ENCODE data around the gene HACD2. TPM values are rescaled to one million over a fixed set of nuclear protein-coding genes. Genes with fewer than 3 reads are reported as not detected.

The HACD2 gene
- total and polyA plus RNA-seq, 7 donors = 3.7 to 7.9 (median 5.7) TPM

DNA sequence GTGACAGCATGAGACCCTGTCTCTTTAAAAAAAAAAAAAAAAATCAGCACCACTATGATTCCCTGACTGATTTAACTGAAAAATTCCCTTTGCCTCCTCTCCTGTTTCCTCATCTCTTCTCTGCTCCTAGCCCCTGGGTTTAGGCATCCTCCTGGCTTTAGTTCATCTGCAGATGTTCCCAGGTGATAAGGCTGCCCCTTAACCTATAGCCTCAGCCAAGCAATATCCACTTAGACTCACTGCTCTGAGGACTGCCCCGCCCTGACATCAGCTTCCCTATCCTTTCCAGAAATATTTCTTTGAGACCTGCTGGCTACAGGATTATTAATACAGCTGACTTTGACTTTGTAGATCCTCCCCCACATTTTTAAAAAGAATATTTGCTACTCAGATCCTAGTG lies 39.4 kb upstream of the HACD2 start:
- Histone ChIP-seq H3K27me3 (ENCODE audit: insufficient read depth in 3 of 3, low read length in 2 of 3) (no peaks in the 10 kb centered on the region), H3K4me3 (no peak overlapping the region), H3K9me3 (no peaks in the 10 kb centered on the region), H3K4me1 (no peaks in the 10 kb centered on the region), H3K36me3 (ENCODE audit: insufficient read depth in 1 of 2, low read depth in 1 of 2) (no peaks in the 10 kb centered on the region), H3K27ac (no peak overlapping the region)
- TF ChIP-seq, protein P1, sequence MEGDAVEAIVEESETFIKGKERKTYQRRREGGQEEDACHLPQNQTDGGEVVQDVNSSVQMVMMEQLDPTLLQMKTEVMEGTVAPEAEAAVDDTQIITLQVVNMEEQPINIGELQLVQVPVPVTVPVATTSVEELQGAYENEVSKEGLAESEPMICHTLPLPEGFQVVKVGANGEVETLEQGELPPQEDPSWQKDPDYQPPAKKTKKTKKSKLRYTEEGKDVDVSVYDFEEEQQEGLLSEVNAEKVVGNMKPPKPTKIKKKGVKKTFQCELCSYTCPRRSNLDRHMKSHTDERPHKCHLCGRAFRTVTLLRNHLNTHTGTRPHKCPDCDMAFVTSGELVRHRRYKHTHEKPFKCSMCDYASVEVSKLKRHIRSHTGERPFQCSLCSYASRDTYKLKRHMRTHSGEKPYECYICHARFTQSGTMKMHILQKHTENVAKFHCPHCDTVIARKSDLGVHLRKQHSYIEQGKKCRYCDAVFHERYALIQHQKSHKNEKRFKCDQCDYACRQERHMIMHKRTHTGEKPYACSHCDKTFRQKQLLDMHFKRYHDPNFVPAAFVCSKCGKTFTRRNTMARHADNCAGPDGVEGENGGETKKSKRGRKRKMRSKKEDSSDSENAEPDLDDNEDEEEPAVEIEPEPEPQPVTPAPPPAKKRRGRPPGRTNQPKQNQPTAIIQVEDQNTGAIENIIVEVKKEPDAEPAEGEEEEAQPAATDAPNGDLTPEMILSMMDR (IDR thresholded peaks at IDR 0.05) = no peak
- 90 to 99% (median 96%) methylated on average over 1 of the region's 1 CpG for WGBS, 3 donors
- DNase-seq (no peak), ATAC-seq (no peak)
- intact Hi-C loops (cut with DNase I) = no loop called here

DNA sequence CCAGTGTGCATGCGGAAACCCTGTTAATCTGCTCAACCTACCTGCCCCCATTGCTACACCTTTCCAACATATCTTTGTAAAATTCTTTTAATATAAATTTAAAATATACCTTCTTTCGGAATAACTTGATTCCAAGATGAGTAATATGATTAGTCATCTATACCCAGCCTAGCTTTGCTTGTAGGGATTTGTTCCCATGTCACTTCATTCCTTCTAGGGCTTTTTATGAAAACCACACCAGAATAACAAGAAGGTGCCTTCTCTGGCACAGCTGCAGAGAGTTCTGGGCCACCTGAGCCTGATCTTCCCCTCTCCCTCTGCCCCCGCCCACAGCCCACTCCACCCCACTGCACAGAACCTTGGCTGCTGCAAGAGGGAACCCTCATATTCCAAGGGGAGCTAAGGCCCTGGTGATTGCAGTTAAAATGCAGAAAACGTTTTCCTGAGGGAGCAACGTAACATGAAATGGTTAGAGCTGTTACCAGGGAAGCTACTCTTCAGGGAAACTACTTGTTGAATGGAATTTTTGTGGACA lies 38.6 kb upstream of the HACD2 start:
- 87 to 91% (median 91%) methylated on average over 5 of the region's 5 CpGs for WGBS, 3 donors
- ATAC-seq = no peak
- TF ChIP-seq, protein P1 (IDR thresholded peaks at IDR 0.05) = no peak
- Histone ChIP-seq H3K27ac (no peak overlapping the region), H3K36me3 (ENCODE audit: insufficient read depth in 1 of 2, low read depth in 1 of 2) (no peaks in the 10 kb centered on the region), H3K4me1 (no peaks in the 10 kb centered on the region), H3K4me3 (no peak overlapping the region), H3K27me3 (ENCODE audit: insufficient read depth in 3 of 3, low read length in 2 of 3) (no peaks in the 10 kb centered on the region), H3K9me3 (no peaks in the 10 kb centered on the region)
- intact Hi-C loops (cut with DNase I) = no loop called here
- no peak for DNase-seq

DNA sequence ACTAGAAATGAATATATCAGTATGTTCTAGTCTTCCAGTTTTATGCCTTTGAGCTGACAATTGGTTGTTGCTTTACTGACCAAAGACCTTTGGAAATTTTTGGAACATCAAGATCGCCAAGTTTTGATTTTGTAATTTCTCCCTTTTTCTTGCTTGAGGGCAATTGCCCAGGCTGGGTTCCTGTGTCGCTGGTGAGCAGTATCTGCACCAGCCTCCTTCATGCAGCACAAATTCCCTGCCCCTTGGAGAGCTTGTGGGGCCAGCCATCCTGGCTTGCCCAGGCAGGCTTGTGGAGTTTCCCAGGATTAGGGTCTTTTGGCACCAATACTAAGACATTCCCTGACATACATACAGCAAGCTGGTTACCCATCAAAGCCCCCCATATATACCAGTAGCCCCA lies 37.9 kb upstream of the HACD2 start:
- TF ChIP-seq, protein P1 (IDR thresholded peaks at IDR 0.05) = no peak
- H3K4me1 ChIP-seq = no peaks in the 10 kb centered on the region
- H3K27ac ChIP-seq = no peak overlapping the region
- 87 to 93% (median 87%) methylated on average over 2 of the region's 2 CpGs for WGBS, 3 donors
- intact Hi-C loops (cut with DNase I) = no loop called here
- H3K4me3 ChIP-seq = no peak overlapping the region
- no peaks in the 10 kb centered on the region for H3K27me3 ChIP-seq (ENCODE audit: insufficient read depth in 3 of 3, low read length in 2 of 3)
- no peaks in the 10 kb centered on the region for H3K36me3 ChIP-seq (ENCODE audit: insufficient read depth in 1 of 2, low read depth in 1 of 2)
- no peaks in the 10 kb centered on the region for H3K9me3 ChIP-seq
- ATAC-seq = no peak
- DNase-seq = no peak

DNA sequence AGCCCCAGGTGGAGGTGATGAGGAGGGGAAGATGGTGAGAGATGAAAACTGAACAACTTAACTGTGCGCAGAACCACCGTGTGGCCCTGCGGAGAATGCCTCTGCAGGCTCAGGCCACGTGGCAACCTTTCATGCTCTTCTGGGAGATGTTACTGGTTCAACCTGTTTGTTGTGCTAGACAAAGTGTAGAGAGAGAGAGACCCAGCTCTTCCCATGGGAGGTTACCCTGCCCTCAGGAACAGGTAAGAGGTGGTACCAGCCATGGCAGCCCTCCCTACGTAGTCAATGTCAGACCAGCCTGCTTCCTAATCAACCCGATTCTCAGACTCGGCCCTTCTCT lies 37.0 kb upstream of the HACD2 start:
- H3K4me1 ChIP-seq = no peaks in the 10 kb centered on the region
- DNase-seq = no peak
- TF ChIP-seq, protein P1 (IDR thresholded peaks at IDR 0.05) = no peak
- H3K36me3 ChIP-seq (ENCODE audit: insufficient read depth in 1 of 2, low read depth in 1 of 2) = no peaks in the 10 kb centered on the region
- no peaks in the 10 kb centered on the region for H3K27me3 ChIP-seq (ENCODE audit: insufficient read depth in 3 of 3, low read length in 2 of 3)
- H3K27ac ChIP-seq = no peak overlapping the region
- H3K4me3 ChIP-seq = no peak overlapping the region
- no peak for ATAC-seq
- 92 to 98% (median 92%) methylated on average over 7 of the region's 7 CpGs for WGBS, 3 donors
- no peaks in the 10 kb centered on the region for H3K9me3 ChIP-seq
- intact Hi-C loops (cut with DNase I) = no loop called here

DNA sequence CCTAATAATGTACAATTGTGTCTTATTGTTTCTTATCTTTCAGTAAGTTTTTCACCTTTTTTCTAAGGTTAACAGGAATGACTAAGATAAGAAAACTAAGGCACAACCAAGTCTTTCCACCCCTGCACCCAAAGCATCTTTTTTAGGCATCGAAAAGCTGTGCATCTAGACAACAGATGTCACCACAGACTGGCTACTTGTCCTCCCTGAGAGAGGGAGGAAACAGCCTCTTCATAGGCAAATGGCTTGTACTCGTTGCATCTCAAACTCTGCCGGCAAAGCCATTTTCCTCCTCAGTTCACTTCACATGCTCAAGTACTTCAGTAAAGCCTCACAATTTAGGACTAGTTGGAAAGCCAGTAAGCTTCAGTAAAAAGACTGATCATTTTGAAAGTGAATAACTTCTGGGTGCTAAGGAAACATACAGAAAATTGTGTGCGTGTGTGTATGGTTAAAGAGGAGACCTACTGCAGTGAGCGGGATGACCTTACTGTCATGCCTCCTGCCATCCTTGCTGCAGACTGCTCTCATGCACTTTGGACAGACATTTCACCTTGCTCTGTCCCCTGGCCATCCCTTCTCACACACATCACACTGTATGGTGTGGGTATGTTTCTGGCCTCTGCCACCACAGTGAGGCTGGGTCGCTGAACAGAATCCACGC lies 36.5 kb upstream of the HACD2 start:
- WGBS, 3 donors = 79 to 82% (median 79%) methylated on average over 7 of the region's 7 CpGs
- Histone ChIP-seq H3K9me3 (no peaks in the 10 kb centered on the region), H3K4me1 (no peaks in the 10 kb centered on the region), H3K27me3 (ENCODE audit: insufficient read depth in 3 of 3, low read length in 2 of 3) (no peaks in the 10 kb centered on the region), H3K36me3 (ENCODE audit: insufficient read depth in 1 of 2, low read depth in 1 of 2) (no peaks in the 10 kb centered on the region), H3K27ac (no peak overlapping the region), H3K4me3 (no peak overlapping the region)
- DNase-seq (no peak), ATAC-seq (no peak)
- TF ChIP-seq, protein P1 (IDR thresholded peaks at IDR 0.05) = no peak
- intact Hi-C loops (cut with DNase I) = no loop called here

All from psoas muscle (tissue), 8 donors.